OCI-LY3 (cell line): ENCODE results near the gene NDUFAF3.

Source experiments
- EZH2phosphoT487 ChIP-seq: fragments of 200-600 bp; shearing (Covaris generic); IDR thresholded peaks from 2 replicates; pipeline ENCODE4 v1.6.1; 2018; ENCODE audit warnings: antibody characterized with exemption, mixed run types, low read depth
- TF ChIP-seq, protein P1 (sequence below): fragments of 200-600, 300-600 bp; sonication (generic); IDR thresholded peaks from 2 replicates; pipeline ENCODE4 v1.5.1; 2014; ENCODE audit warnings: antibody characterized with exemption, low read length, low read depth

DNA sequence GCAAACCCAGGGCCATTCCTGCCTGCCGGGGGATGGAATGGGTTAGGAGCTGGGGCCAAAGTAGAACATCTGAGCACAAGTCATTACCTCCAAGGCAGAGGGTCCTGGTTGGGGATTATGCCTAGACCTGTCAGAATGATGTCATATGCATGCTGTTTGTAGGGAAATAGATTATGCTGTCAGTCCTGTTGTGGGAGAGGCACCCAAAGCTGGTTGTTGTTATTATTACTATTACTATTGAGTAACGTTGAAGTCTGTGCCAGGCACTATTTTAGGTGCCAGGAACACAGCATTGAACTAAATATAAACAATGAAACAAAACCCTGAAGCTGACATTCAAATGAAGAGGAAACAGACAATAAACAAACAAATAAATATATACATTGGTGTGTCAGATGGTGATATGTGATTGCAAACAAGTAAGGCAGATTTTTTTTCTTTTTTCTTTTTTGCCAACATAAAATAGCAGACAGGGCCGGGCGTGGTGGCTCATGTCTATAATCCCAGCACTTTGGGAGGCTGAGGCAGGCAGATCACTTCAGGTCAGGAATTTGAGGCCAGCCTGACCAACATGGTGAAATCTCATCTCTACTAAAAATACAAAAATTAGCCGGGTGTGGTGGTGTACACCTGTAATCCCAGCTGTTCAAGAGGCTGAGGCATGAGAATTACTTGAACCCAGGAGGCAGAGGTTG, 29.9 kb upstream of the NDUFAF3 start:
- TF ChIP-seq, protein P1, sequence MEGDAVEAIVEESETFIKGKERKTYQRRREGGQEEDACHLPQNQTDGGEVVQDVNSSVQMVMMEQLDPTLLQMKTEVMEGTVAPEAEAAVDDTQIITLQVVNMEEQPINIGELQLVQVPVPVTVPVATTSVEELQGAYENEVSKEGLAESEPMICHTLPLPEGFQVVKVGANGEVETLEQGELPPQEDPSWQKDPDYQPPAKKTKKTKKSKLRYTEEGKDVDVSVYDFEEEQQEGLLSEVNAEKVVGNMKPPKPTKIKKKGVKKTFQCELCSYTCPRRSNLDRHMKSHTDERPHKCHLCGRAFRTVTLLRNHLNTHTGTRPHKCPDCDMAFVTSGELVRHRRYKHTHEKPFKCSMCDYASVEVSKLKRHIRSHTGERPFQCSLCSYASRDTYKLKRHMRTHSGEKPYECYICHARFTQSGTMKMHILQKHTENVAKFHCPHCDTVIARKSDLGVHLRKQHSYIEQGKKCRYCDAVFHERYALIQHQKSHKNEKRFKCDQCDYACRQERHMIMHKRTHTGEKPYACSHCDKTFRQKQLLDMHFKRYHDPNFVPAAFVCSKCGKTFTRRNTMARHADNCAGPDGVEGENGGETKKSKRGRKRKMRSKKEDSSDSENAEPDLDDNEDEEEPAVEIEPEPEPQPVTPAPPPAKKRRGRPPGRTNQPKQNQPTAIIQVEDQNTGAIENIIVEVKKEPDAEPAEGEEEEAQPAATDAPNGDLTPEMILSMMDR, result no peak
- no peak for TF ChIP-seq EZH2phosphoT487
